K562 (cell line): ENCODE results near the gene OTOP3. TPM values are rescaled to one million over a fixed set of nuclear protein-coding genes. Genes with fewer than 3 reads are reported as not detected.

ENCODE experiments used
- ARID2 ChIP-seq: fragments of 450-650 bp; IDR thresholded peaks from 2 replicates; pipeline ENCODE4 v1.6.1; 2017; ENCODE audit warnings: antibody characterized with exemption, mild to moderate bottlenecking
- ESRRA ChIP-seq: fragments of 450-650 bp; IDR thresholded peaks from 2 replicates; pipeline ENCODE4 v1.6.1; 2014; ENCODE audit warnings: low read depth, mild to moderate bottlenecking, moderate library complexity, borderline replicate concordance
- GABPB1 ChIP-seq: sonication (generic); formaldehyde crosslinking; IDR thresholded peaks from 2 replicates; pipeline ENCODE4 v1.8.0; 2022; ENCODE audit warnings: mild to moderate bottlenecking, missing genetic modification reagents
- HMGN3 ChIP-seq: IDR thresholded peaks from 2 replicates; pipeline ENCODE4 v1.6.1; 2011; ENCODE audit warnings: borderline replicate concordance, low read depth, mild to moderate bottlenecking, mixed read lengths, low read length; ENCODE audit not compliant: insufficient read length; ENCODE audit errors: extremely low read depth
- NFIC ChIP-seq: fragments of 450-650 bp; IDR thresholded peaks from 2 replicates; pipeline ENCODE4 v1.6.1; 2017; ENCODE audit warnings: mild to moderate bottlenecking, inconsistent platforms
- OTX1 ChIP-seq: fragments of 450-650 bp; formaldehyde crosslinking; IDR thresholded peaks from 2 replicates; pipeline ENCODE4 v1.4.0; 2022; ENCODE audit warnings: mild to moderate bottlenecking
- SAFB ChIP-seq: fragments of 200-400 bp; formaldehyde crosslinking; IDR thresholded peaks from 2 replicates; pipeline ENCODE4 v1.6.1; 2017; ENCODE audit warnings: low read depth, low read length, borderline replicate concordance
- SLC30A9 ChIP-seq: fragments of 250-450 bp; sonication (Bioruptor Pico); IDR thresholded peaks from 2 replicates; pipeline ENCODE4 v1.8.0; 2022; ENCODE audit warnings: mild to moderate bottlenecking, moderate library complexity
- STAG1 ChIP-seq: sonication (generic); formaldehyde crosslinking; IDR thresholded peaks from 2 replicates; pipeline ENCODE4 v1.5.0; 2020; ENCODE audit warnings: missing genetic modification reagents, borderline replicate concordance
- TARDBP ChIP-seq: fragments of 450-650 bp; IDR thresholded peaks from 2 replicates; pipeline ENCODE4 v1.6.1; 2016
- ZFX ChIP-seq: sonication (generic); formaldehyde crosslinking; IDR thresholded peaks from 2 replicates; pipeline ENCODE4 v1.8.0; 2022; ENCODE audit warnings: mild to moderate bottlenecking, missing genetic modification reagents, moderate library complexity
- polyA plus RNA-seq, 8 experiments: library from polyadenylated mRNA; depleted of rRNA in 4 of 8; stranded (reverse) in 5 of 8; unstranded in 3 of 8; fragments of >200 nt; fragmentation: Nextera tagmentation in 2 of 8; fragmentation: Illumina TruSeq in 1 of 8; extraction: Ambion mirVana in 2 of 8; extraction: Trizol in 1 of 8; gene quantifications; 2 replicates each; pipeline versions ENCODE4 v1.2.1 to v1.2.3, GENCODE V29; 2011 to 2014; ENCODE audit warnings: inconsistent platforms in 1 of 8, missing spikeins in 1 of 8
- total RNA-seq, 7 experiments: library from RNA; depleted of rRNA in 6 of 7; stranded (reverse); fragments of >200 nt in 6 of 7; fragmentation: Illumina TruSeq in 2 of 7; extraction: Trizol in 2 of 7; gene quantifications; 2 replicates each; pipeline versions ENCODE4 v1.2.1 to v1.2.3, GENCODE V29; 2011 to 2021; ENCODE audit warnings: low replicate concordance in 1 of 7
- TF ChIP-seq, protein P1 (sequence below), 2 experiments: IDR thresholded peaks; 2 replicates each; pipeline ENCODE4 v1.6.1; 2011; ENCODE audit warnings: borderline replicate concordance in 1 of 2, control low read depth in 1 of 2, low read depth in 1 of 2, low read length in 1 of 2, mild to moderate bottlenecking in 1 of 2, mixed read lengths in 1 of 2, moderate library complexity in 1 of 2; ENCODE audit not compliant: insufficient read depth in 1 of 2, insufficient read length in 1 of 2, poor library complexity in 1 of 2, severe bottlenecking in 1 of 2; ENCODE audit errors: extremely low read depth in 1 of 2
- TF ChIP-seq, protein P2 (sequence below): sonication (generic); formaldehyde crosslinking; IDR thresholded peaks from 2 replicates; pipeline ENCODE4 v1.8.0; 2022; ENCODE audit warnings: mild to moderate bottlenecking, low read depth, missing genetic modification reagents
- TF ChIP-seq, protein P3 (sequence below): fragments of 450-650 bp; IDR thresholded peaks from 2 replicates; pipeline ENCODE4 v1.7.0; 2016; ENCODE audit warnings: borderline replicate concordance
- TF ChIP-seq, protein P4 (sequence below): sonication (generic); formaldehyde crosslinking; IDR thresholded peaks from 2 replicates; pipeline ENCODE4 v1.8.1; 2023; ENCODE audit warnings: missing genetic modification reagents, mild to moderate bottlenecking, borderline replicate concordance
- TF ChIP-seq, protein P5 (sequence below): sonication (generic); formaldehyde crosslinking; IDR thresholded peaks from 2 replicates; pipeline ENCODE4 v1.8.0; 2022; ENCODE audit warnings: missing genetic modification reagents, mild to moderate bottlenecking, moderate library complexity, borderline replicate concordance

OTOP3 gene
- total and polyA plus RNA-seq, 9 of the 15 experiments (the other 6 are each of a cell fraction or from before 2014, with no cell fraction given) = not detected

DNA sequence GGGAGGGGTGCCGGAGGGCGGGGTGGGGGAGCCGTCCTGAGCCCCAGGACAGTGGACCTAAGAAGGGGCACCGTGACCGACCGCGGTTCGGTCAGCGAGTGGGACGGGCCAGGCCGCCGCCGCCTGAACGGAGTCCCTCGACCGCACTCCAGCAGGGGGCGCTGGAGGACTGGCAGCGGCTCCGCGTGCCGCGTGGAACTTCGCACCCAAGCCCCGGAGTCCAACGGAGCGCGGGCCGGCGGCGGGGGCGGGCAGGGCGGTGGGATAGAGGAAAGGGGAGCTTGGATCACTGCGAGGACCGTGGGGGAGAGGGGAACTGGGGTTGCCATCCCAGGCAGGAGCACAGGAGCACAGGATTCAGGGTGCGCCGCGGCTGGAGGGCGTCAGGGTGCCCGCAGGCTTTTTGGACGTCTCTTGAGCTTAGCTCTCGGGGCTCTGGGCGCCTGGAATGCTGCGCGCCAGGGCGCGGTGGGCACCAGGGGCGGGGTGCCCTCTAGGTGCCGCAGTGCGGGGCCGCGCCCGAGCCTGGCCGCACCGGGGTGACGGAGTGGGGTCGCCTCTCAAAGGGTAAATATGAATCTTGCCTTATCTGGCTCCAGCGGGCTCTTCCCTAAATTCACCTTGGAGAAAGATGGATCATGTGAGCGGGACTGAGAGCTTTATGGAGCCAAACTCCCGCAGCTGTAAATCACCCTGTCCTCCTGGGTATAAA is 12.0 kb upstream of the OTOP3 start (continued):
- TF ChIP-seq, protein P1, sequence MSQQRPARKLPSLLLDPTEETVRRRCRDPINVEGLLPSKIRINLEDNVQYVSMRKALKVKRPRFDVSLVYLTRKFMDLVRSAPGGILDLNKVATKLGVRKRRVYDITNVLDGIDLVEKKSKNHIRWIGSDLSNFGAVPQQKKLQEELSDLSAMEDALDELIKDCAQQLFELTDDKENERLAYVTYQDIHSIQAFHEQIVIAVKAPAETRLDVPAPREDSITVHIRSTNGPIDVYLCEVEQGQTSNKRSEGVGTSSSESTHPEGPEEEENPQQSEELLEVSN (IDR thresholded peaks at IDR 0.05; ENCODE audit: borderline replicate concordance in 1 of 2, extremely low read depth in 1 of 2, insufficient read depth in 1 of 2, insufficient read length in 1 of 2, low read depth in 1 of 2, low read length in 1 of 2, poor library complexity in 1 of 2, severe bottlenecking in 1 of 2) = peak; percentile 96 to 99
- TF ChIP-seq SAFB = peak; percentile 80
- TF ChIP-seq, protein P2, sequence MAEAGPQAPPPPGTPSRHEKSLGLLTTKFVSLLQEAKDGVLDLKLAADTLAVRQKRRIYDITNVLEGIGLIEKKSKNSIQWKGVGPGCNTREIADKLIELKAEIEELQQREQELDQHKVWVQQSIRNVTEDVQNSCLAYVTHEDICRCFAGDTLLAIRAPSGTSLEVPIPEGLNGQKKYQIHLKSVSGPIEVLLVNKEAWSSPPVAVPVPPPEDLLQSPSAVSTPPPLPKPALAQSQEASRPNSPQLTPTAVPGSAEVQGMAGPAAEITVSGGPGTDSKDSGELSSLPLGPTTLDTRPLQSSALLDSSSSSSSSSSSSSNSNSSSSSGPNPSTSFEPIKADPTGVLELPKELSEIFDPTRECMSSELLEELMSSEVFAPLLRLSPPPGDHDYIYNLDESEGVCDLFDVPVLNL = peak; percentile 37; the same call in 1 of the 2 replicates
- TF ChIP-seq OTX1 = no peak
- TF ChIP-seq, protein P3, sequence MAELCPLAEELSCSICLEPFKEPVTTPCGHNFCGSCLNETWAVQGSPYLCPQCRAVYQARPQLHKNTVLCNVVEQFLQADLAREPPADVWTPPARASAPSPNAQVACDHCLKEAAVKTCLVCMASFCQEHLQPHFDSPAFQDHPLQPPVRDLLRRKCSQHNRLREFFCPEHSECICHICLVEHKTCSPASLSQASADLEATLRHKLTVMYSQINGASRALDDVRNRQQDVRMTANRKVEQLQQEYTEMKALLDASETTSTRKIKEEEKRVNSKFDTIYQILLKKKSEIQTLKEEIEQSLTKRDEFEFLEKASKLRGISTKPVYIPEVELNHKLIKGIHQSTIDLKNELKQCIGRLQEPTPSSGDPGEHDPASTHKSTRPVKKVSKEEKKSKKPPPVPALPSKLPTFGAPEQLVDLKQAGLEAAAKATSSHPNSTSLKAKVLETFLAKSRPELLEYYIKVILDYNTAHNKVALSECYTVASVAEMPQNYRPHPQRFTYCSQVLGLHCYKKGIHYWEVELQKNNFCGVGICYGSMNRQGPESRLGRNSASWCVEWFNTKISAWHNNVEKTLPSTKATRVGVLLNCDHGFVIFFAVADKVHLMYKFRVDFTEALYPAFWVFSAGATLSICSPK = no peak
- TF ChIP-seq GABPB1 (CRISPR knock-in tag) = peak; percentile 42; the same call in 1 of the 2 replicates
- TF ChIP-seq HMGN3 = peak; percentile 25
- no peak for TF ChIP-seq SLC30A9
- TF ChIP-seq NFIC = 0 out of 2 replicates have a peak, but pooled peaks have one; percentile 20
- TF ChIP-seq ESRRA = peak; percentile 32; the same call in 1 of the 2 replicates
- TF ChIP-seq STAG1 (CRISPR knock-in tag) = peak; percentile 70; the same call in 1 of the 2 replicates
- no peak for TF ChIP-seq TARDBP
- TF ChIP-seq, protein P4, sequence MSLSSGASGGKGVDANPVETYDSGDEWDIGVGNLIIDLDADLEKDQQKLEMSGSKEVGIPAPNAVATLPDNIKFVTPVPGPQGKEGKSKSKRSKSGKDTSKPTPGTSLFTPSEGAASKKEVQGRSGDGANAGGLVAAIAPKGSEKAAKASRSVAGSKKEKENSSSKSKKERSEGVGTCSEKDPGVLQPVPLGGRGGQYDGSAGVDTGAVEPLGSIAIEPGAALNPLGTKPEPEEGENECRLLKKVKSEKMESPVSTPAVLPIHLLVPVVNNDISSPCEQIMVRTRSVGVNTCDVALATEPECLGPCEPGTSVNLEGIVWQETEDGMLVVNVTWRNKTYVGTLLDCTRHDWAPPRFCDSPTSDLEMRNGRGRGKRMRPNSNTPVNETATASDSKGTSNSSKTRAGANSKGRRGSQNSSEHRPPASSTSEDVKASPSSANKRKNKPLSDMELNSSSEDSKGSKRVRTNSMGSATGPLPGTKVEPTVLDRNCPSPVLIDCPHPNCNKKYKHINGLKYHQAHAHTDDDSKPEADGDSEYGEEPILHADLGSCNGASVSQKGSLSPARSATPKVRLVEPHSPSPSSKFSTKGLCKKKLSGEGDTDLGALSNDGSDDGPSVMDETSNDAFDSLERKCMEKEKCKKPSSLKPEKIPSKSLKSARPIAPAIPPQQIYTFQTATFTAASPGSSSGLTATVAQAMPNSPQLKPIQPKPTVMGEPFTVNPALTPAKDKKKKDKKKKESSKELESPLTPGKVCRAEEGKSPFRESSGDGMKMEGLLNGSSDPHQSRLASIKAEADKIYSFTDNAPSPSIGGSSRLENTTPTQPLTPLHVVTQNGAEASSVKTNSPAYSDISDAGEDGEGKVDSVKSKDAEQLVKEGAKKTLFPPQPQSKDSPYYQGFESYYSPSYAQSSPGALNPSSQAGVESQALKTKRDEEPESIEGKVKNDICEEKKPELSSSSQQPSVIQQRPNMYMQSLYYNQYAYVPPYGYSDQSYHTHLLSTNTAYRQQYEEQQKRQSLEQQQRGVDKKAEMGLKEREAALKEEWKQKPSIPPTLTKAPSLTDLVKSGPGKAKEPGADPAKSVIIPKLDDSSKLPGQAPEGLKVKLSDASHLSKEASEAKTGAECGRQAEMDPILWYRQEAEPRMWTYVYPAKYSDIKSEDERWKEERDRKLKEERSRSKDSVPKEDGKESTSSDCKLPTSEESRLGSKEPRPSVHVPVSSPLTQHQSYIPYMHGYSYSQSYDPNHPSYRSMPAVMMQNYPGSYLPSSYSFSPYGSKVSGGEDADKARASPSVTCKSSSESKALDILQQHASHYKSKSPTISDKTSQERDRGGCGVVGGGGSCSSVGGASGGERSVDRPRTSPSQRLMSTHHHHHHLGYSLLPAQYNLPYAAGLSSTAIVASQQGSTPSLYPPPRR = 0 out of 2 replicates have a peak, but pooled peaks have one; percentile 45
- peak; percentile 58; the same call in 1 of the 2 replicates for TF ChIP-seq ARID2
- TF ChIP-seq, protein P5, sequence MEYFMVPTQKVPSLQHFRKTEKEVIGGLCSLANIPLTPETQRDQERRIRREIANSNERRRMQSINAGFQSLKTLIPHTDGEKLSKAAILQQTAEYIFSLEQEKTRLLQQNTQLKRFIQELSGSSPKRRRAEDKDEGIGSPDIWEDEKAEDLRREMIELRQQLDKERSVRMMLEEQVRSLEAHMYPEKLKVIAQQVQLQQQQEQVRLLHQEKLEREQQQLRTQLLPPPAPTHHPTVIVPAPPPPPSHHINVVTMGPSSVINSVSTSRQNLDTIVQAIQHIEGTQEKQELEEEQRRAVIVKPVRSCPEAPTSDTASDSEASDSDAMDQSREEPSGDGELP = peak; percentile 68
- peak; percentile 73 for TF ChIP-seq ZFX (CRISPR knock-in tag)
